ENCODE measurements around the gene PRSS36.

Gene PRSS36

DNA sequence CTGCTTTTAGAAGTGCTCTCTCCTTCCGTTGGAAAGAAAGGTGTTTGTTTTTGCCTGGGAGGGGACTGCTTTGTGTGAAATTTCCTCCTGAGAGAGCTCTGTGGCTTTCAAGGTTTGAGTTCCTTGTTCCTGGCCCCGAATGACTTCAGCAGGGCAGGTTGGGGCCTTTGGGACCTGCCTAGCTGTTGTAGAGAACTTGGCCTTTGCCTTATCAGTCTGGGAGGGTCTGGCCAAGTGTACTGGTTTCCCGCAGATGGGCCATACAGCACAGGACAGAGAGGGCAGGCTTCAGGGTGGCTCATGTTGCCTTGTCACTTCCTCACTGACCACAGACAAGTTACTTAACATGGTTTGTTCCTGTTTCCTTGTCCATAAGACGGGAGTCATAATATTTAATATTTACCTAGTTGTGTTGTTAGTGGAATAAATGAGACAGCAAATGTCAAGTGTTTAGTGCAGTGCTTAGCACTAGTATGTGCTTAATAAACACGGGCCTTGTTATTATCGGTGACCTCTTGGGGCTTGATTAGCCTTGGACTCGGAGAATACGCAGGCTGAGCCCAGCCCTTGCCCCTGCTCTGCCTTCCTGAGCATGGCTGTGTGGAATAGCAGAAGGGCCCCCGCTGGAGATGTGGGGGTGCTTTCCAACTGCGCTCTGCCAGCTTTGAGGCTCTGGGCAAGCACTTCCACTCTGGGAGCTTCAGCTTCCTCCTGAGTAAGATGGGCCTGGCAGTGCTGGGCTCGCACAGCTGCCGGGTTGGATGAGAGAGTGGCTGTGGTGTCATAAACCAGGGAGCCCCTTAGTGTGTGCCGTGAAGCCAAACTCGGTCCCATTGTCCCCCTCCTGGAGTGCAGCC, 20.9 kb downstream of the PRSS36 start:
- TF ChIP-seq, protein P1, sequence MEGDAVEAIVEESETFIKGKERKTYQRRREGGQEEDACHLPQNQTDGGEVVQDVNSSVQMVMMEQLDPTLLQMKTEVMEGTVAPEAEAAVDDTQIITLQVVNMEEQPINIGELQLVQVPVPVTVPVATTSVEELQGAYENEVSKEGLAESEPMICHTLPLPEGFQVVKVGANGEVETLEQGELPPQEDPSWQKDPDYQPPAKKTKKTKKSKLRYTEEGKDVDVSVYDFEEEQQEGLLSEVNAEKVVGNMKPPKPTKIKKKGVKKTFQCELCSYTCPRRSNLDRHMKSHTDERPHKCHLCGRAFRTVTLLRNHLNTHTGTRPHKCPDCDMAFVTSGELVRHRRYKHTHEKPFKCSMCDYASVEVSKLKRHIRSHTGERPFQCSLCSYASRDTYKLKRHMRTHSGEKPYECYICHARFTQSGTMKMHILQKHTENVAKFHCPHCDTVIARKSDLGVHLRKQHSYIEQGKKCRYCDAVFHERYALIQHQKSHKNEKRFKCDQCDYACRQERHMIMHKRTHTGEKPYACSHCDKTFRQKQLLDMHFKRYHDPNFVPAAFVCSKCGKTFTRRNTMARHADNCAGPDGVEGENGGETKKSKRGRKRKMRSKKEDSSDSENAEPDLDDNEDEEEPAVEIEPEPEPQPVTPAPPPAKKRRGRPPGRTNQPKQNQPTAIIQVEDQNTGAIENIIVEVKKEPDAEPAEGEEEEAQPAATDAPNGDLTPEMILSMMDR (IDR thresholded peaks at IDR 0.05): no peak

DNA sequence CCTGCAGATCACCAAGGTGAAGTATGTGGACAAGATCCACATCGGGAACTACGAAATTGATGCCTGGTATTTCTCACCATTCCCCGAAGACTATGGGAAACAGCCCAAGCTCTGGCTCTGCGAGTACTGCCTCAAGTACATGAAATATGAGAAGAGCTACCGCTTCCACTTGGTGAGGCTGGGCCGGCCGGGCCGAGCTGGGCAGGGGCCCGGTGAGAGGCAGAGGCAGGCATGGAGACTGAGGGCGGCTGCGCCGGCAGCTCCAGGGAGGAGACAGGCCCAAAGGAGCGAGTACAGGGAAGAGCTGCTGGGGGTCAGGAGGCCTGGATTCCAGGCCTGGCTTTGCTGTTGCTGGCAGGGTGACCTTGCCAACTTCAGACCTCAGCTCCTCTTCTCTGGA, 22.7 kb downstream of the PRSS36 start:
- TF ChIP-seq, protein P1 (IDR thresholded peaks at IDR 0.05): no peak

DNA sequence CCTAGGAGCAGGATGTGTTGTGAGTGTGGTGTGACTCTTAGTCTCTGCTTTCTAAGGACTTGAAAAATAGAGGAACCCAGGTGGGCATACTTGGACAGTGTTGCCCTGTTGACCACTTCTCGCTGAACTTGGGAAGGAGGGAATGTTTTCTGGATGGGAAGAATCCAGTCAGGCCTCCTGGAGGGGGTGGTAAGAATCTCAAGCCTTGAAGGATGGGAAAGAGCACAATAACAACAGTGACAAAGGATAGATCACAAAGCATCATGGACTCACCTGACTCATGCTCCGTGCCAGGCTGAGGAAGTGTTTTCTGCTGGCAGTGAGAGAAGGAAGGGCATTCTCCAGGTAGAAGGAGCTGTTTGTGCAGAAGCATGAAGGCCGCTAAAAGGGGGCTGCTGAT, 24.0 kb downstream of the PRSS36 start:
- TF ChIP-seq, protein P1 (IDR thresholded peaks at IDR 0.05): no peak

- TF ChIP-seq, protein P1 (IDR thresholded peaks at IDR 0.05): no peak
Measured at GRCh38 chr16:31120129-31120528, 29.7 kb downstream of the PRSS36 start.

DNA sequence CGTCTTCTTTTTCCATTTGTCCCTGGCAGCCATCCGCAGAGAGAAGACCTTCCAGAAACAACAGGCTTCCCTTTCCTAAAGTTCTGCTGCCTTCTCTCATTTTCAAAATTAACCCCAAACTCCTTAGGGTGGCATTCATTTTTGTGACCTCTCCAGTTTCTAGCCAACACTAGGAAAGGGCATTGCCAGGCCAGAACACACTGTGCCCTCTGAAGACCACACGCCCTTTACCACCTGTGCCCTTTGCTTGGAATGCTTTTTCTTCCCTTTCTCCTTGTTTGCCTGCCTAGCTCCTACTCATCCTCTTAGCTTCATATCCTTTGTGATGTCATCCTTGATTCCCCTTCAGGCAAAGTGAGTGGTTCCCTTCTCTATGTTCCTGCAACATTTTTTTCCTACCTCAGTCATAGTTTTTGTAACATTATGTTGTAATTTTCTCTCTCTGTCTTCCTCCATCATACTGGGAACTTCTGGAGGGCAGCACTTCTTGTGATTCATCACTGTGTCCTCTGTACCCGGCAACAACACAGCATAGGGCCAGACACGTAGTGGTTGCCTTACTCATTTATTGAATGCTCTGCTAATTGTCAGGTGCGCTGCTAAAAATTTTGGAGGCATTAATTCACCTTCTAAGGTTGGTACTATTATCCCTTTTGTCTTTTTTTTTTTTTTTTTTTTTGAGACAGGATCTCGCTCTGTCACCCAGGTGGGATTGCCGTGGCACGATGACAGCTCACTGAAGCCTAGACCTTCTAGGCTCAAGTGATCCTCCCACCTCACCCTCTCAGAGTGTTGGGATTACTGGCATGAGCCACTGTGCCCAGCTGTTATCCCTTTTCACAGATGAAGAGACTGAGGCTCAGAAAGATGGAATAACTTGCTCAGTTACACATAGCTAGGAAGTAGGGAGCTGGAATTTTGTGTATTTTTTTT, 31.4 kb downstream of the PRSS36 start:
- TF ChIP-seq, protein P1 (IDR thresholded peaks at IDR 0.05): no peak

- TF ChIP-seq, protein P1 (IDR thresholded peaks at IDR 0.05): no peak
Measured at GRCh38 chr16:31117384-31118222, 32.3 kb downstream of the PRSS36 start, which contains the start of gene KAT8. TSS of gene KAT8 (plus strand) at chr16:31117664. CDS start at chr16:31117682, 18 bp downstream.

- TF ChIP-seq, protein P1 (IDR thresholded peaks at IDR 0.05): no peak
Measured at GRCh38 chr16:31114468-31114867, 35.4 kb downstream of the PRSS36 start.
